Breast epithelium (tissue), 3 donors: ENCODE results near the gene CCDC201.
"Not testable (repeated sequence)": the region's sequence is repeated elsewhere in the genome, so short reads cannot be mapped to it uniquely, and the experiment has no call there.

ENCODE experiments used
- POLR2A ChIP-seq: fragments of 450-650 bp; IDR thresholded peaks from one replicate; pipeline ENCODE4 v1.6.1; 2016; ENCODE audit warnings: antibody characterized with exemption, mild to moderate bottlenecking, moderate library complexity
- TF ChIP-seq, protein P1 (sequence below), 3 donors: fragments of 450-650 bp; IDR thresholded peaks; one replicate each; pipeline ENCODE4 v1.5.1; 2016 to 2017; ENCODE audit warnings: antibody characterized with exemption in 3 of 3, mild to moderate bottlenecking in 3 of 3, moderate library complexity in 3 of 3

DNA sequence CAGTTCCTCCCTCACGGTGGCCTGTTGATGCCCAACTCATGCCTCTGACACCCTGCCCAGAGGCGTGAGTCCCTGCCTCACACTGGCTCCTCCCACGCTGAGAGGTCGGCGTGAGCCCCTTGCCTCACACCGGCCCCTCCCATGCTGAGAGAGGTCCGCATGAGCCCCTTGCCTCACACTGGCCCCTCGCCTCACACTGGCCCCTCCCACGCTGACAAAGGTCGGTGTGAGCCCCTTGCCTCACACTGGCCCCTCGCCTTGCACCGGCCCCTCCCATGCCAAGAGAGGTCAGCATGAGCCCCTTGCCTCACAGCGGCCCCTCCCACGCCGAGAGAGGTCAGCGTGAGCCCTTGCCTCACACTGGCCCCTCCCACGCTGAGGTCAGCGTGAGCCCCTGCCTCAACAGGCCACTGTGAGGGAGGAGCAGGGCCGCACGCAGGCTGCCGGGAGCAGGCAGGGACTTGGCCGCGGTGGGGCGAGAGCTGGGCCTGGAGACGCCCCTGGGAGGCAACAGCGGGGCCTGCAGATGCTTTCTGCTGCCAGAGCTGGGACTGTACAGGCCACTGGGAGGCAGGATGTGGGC, 61.1 kb downstream of the CCDC201 start:
- not testable (repeated sequence) for TF ChIP-seq POLR2A
- TF ChIP-seq, protein P1, sequence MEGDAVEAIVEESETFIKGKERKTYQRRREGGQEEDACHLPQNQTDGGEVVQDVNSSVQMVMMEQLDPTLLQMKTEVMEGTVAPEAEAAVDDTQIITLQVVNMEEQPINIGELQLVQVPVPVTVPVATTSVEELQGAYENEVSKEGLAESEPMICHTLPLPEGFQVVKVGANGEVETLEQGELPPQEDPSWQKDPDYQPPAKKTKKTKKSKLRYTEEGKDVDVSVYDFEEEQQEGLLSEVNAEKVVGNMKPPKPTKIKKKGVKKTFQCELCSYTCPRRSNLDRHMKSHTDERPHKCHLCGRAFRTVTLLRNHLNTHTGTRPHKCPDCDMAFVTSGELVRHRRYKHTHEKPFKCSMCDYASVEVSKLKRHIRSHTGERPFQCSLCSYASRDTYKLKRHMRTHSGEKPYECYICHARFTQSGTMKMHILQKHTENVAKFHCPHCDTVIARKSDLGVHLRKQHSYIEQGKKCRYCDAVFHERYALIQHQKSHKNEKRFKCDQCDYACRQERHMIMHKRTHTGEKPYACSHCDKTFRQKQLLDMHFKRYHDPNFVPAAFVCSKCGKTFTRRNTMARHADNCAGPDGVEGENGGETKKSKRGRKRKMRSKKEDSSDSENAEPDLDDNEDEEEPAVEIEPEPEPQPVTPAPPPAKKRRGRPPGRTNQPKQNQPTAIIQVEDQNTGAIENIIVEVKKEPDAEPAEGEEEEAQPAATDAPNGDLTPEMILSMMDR (IDR thresholded peaks at IDR 0.05), result not testable (repeated sequence)
